ENCODE data around the gene PRICKLE3.

- TF ChIP-seq CTCF (IDR thresholded peaks at IDR 0.05; ENCODE audit: low read depth, low read length) (no peak), EZH2phosphoT487 (IDR thresholded peaks at IDR 0.05; ENCODE audit: low read depth) (no peak)
Measured at GRCh38 chrX:49208399-49208798, 22.2 kb upstream of the PRICKLE3 start.

Data from OCI-LY3 (cell line).